Endothelial cell of umbilical vein (primary cell): ENCODE measurements around the gene C1RL.

Experiments
- EZH2 ChIP-seq: IDR thresholded peaks from 2 replicates; pipeline ENCODE4 v1.6.1; 2012; ENCODE audit warnings: borderline replicate concordance, low read depth, mild to moderate bottlenecking, moderate library complexity, low read length, inconsistent platforms; ENCODE audit not compliant: severe bottlenecking
- FOS ChIP-seq: IDR thresholded peaks from 2 replicates; pipeline ENCODE4 v1.6.1; 2011; ENCODE audit warnings: mild to moderate bottlenecking, low read length, moderate library complexity, borderline replicate concordance; ENCODE audit not compliant: insufficient read depth
- GATA2 ChIP-seq: IDR thresholded peaks from 2 replicates; pipeline ENCODE4 v1.7.0; 2011; ENCODE audit warnings: low read depth, mild to moderate bottlenecking, moderate library complexity, mixed read lengths, low read length; ENCODE audit not compliant: insufficient read length, insufficient read depth
- JUN ChIP-seq: IDR thresholded peaks from 2 replicates; pipeline ENCODE4 v1.6.1; 2011; ENCODE audit warnings: borderline replicate concordance, low read depth; ENCODE audit not compliant: insufficient read length, insufficient read depth
- MYC ChIP-seq: IDR thresholded peaks from one replicate; pipeline ENCODE4 v1.6.1; 2011; ENCODE audit warnings: mild to moderate bottlenecking, low read depth, low read length
- POLR2A ChIP-seq: IDR thresholded peaks from 2 replicates; pipeline ENCODE4 v1.6.1; 2012; ENCODE audit warnings: low read depth, mild to moderate bottlenecking, control low read depth, low read length
- POLR2AphosphoS5 ChIP-seq: IDR thresholded peaks from 2 replicates; pipeline ENCODE4 v1.6.1; 2012; ENCODE audit warnings: low read depth, mild to moderate bottlenecking, control low read depth, low read length, moderate library complexity; ENCODE audit not compliant: insufficient read depth
- TF ChIP-seq, protein P1 (sequence below), 2 donors: IDR thresholded peaks; 1 replicate in 1 of 2; 2 replicates in 1 of 2; pipeline ENCODE4 v1.5.1; 2011; ENCODE audit warnings: low read length in 2 of 2, mild to moderate bottlenecking in 2 of 2, moderate library complexity in 2 of 2, control low read depth in 1 of 2, inconsistent platforms in 1 of 2, low read depth in 1 of 2; ENCODE audit not compliant: insufficient read depth in 1 of 2; ENCODE audit errors: extremely low read depth in 1 of 2
- TF ChIP-seq, protein P2 (sequence below): IDR thresholded peaks from 2 replicates; pipeline ENCODE4 v1.6.1; 2011; ENCODE audit not compliant: insufficient read depth, insufficient read length

DNA sequence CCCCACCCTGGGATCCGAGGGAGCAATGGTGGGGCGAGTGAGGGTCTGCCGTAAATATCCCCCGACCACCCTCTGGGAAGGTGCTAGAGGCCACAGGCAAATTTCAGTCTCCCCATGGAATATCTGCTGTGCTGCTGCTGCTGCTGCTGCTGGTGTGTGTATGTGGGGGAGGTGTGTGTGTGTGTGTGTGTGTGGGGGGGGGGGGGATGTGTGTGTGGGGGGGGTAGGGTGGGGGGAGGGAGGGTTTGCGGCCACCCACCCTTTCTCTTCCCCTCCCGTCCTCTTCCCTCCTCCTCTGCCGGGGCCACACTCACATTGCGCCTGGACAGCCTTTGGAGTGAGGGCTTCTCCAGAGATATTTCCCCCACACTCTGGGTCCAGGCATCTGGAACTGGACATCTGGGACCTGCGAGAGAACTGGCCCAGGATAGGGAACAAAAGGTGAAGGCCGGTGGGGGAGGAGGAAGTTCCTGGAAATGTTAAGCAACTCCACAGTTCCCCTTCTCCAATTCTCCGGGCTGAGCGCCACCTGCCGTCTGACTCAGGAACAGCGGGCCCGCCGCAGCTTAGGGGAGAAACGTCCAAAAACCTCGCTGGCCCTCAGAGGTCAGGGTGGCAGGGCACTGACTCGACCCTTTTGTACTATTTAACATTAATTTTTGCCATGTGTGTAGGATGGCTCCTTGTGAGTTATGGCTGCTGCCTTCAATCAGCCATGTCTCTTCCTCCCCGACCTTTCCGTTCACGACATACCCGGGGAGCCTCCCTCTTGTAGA is at the start of gene C1RL:
- TF ChIP-seq, protein P1, sequence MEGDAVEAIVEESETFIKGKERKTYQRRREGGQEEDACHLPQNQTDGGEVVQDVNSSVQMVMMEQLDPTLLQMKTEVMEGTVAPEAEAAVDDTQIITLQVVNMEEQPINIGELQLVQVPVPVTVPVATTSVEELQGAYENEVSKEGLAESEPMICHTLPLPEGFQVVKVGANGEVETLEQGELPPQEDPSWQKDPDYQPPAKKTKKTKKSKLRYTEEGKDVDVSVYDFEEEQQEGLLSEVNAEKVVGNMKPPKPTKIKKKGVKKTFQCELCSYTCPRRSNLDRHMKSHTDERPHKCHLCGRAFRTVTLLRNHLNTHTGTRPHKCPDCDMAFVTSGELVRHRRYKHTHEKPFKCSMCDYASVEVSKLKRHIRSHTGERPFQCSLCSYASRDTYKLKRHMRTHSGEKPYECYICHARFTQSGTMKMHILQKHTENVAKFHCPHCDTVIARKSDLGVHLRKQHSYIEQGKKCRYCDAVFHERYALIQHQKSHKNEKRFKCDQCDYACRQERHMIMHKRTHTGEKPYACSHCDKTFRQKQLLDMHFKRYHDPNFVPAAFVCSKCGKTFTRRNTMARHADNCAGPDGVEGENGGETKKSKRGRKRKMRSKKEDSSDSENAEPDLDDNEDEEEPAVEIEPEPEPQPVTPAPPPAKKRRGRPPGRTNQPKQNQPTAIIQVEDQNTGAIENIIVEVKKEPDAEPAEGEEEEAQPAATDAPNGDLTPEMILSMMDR (IDR thresholded peaks at IDR 0.05; ENCODE audit: extremely low read depth in 1 of 2, insufficient read depth in 1 of 2, low read depth in 1 of 2, low read length in 2 of 2) = peak; percentile 97 to 98
- TF ChIP-seq, protein P2, sequence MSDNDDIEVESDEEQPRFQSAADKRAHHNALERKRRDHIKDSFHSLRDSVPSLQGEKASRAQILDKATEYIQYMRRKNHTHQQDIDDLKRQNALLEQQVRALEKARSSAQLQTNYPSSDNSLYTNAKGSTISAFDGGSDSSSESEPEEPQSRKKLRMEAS = no peak
- TF ChIP-seq POLR2A (no peak), GATA2 (no peak), POLR2AphosphoS5 (peak; percentile 20), EZH2 (no peak), MYC (no peak), JUN (no peak), FOS (no peak)
